H9 (cell line): Measurements from ENCODE around the gene RPS6KB2. TPM values are rescaled to one million over a fixed set of nuclear protein-coding genes. Genes with fewer than 3 reads are reported as not detected.
"Not testable (repeated sequence)": the region's sequence is repeated elsewhere in the genome, so short reads cannot be mapped to it uniquely, and the experiment has no call there.

Experiments used
- DNase-seq: peaks from one replicate; pipeline ENCODE4 v3.0.0-alpha.2; 2017
- H2AFZ ChIP-seq: one replicate; pipeline ENCODE4 v1.6.1; 2013; ENCODE audit warnings: mild to moderate bottlenecking, low read length, control low read depth, moderate library complexity
- H2AK5ac ChIP-seq: 2 replicates; pipeline ENCODE4 v1.6.1; 2013; ENCODE audit warnings: low read length, control low read depth, mixed read lengths; ENCODE audit not compliant: insufficient read length
- H2BK120ac ChIP-seq: one replicate; pipeline ENCODE4 v1.6.1; 2013; ENCODE audit warnings: low read depth, mild to moderate bottlenecking, low read length, control low read depth, inconsistent platforms; ENCODE audit not compliant: poor library complexity, severe bottlenecking
- H2BK12ac ChIP-seq: 2 replicates; pipeline ENCODE4 v1.6.1; 2013; ENCODE audit warnings: low read length, control low read depth, mixed read lengths, low read depth; ENCODE audit not compliant: insufficient read length
- H2BK15ac ChIP-seq: 2 replicates; pipeline ENCODE4 v1.6.1; 2013; ENCODE audit warnings: low read depth, low read length, control low read depth
- H2BK20ac ChIP-seq: one replicate; pipeline ENCODE4 v1.6.1; 2013; ENCODE audit warnings: low read depth, mild to moderate bottlenecking, low read length, control low read depth, inconsistent platforms; ENCODE audit not compliant: poor library complexity, severe bottlenecking
- H2BK5ac ChIP-seq: 2 replicates; pipeline ENCODE4 v1.6.1; 2013; ENCODE audit warnings: low read length, control low read depth, mixed read lengths; ENCODE audit not compliant: insufficient read length
- H3K14ac ChIP-seq: 2 replicates; pipeline ENCODE4 v1.6.1; 2013; ENCODE audit warnings: low read length, control low read depth; ENCODE audit not compliant: insufficient read depth
- H3K18ac ChIP-seq: 2 replicates; pipeline ENCODE4 v1.6.1; 2013; ENCODE audit warnings: low read depth, mild to moderate bottlenecking, mixed read lengths, low read length, control low read depth; ENCODE audit not compliant: insufficient read length
- H3K23ac ChIP-seq: 2 replicates; pipeline ENCODE4 v1.6.1; 2013; ENCODE audit warnings: low read length, control low read depth, mixed read lengths, low read depth; ENCODE audit not compliant: insufficient read length
- H3K23me2 ChIP-seq: 2 replicates; pipeline ENCODE4 v1.6.1; 2013; ENCODE audit warnings: low read depth, mild to moderate bottlenecking, mixed read lengths, low read length, control low read depth; ENCODE audit not compliant: insufficient read length, poor library complexity, severe bottlenecking
- H3K27ac ChIP-seq: 2 replicates; pipeline ENCODE4 v1.5.1; 2013; ENCODE audit warnings: low read length, control low read depth, mixed read lengths, low read depth; ENCODE audit not compliant: insufficient read length
- H3K27me3 ChIP-seq: 2 replicates; pipeline ENCODE4 v1.6.1; 2013; ENCODE audit warnings: low read length, control low read depth, inconsistent platforms; ENCODE audit not compliant: insufficient read depth
- H3K4ac ChIP-seq: 2 replicates; pipeline ENCODE4 v1.6.1; 2013; ENCODE audit warnings: low read depth, mild to moderate bottlenecking, control low read depth, inconsistent platforms, low read length, moderate library complexity
- H3K4me1 ChIP-seq: 2 replicates; pipeline ENCODE4 v1.6.1; 2013; ENCODE audit warnings: low read length, control low read depth, inconsistent platforms; ENCODE audit not compliant: insufficient read depth
- H3K4me2 ChIP-seq: 2 replicates; pipeline ENCODE4 v1.6.1; 2013; ENCODE audit warnings: low read length, control low read depth, mixed read lengths; ENCODE audit not compliant: insufficient read length, insufficient read depth
- H3K56ac ChIP-seq: 2 replicates; pipeline ENCODE4 v1.6.1; 2013; ENCODE audit warnings: low read depth, mild to moderate bottlenecking, mixed read lengths, low read length, control low read depth; ENCODE audit not compliant: insufficient read length
- H3K79me1 ChIP-seq: 2 replicates; pipeline ENCODE4 v1.6.1; 2013; ENCODE audit warnings: low read depth, mild to moderate bottlenecking, moderate library complexity, low read length, control low read depth, inconsistent platforms; ENCODE audit not compliant: insufficient read depth, poor library complexity, severe bottlenecking
- H3K79me2 ChIP-seq: 2 replicates; pipeline ENCODE4 v1.6.1; 2013; ENCODE audit warnings: low read length, control low read depth, inconsistent platforms; ENCODE audit not compliant: insufficient read depth
- H3K9ac ChIP-seq: 2 replicates; pipeline ENCODE4 v1.6.1; 2013; ENCODE audit warnings: low read length, control low read depth, mixed read lengths; ENCODE audit not compliant: insufficient read length; ENCODE audit errors: extremely low read depth
- H3K9me3 ChIP-seq: one replicate; pipeline ENCODE4 v1.6.1; 2013; ENCODE audit warnings: low read depth, low read length, inconsistent platforms; ENCODE audit not compliant: control insufficient read depth
- H3T11ph ChIP-seq: one replicate; pipeline ENCODE4 v1.6.1; 2013; ENCODE audit warnings: mild to moderate bottlenecking, low read length, control low read depth, inconsistent platforms
- H4K20me1 ChIP-seq: one replicate; pipeline ENCODE4 v1.6.1; 2013; ENCODE audit not compliant: control insufficient read depth, insufficient read length, insufficient read depth
- H4K5ac ChIP-seq: 2 replicates; pipeline ENCODE4 v1.6.1; 2013; ENCODE audit warnings: low read depth, mild to moderate bottlenecking, mixed read lengths, low read length, control low read depth; ENCODE audit not compliant: insufficient read length
- H4K8ac ChIP-seq: replicated peaks from 2 replicates; pipeline ENCODE4 v1.6.1; 2013; ENCODE audit warnings: low read length, control low read depth, mixed read lengths, low read depth; ENCODE audit not compliant: insufficient read length
- H4K91ac ChIP-seq: 2 replicates; pipeline ENCODE4 v1.6.1; 2013; ENCODE audit warnings: low read depth, mild to moderate bottlenecking, moderate library complexity, mixed read lengths, low read length, control low read depth; ENCODE audit not compliant: insufficient read length
- H3K27ac Mint-ChIP-seq, 3 experiments: 2 replicates in 2 of 3; 3 replicates in 1 of 3; pipeline ENCODE4 v1.8.0; 2020 to 2021; ENCODE audit warnings: mixed read lengths in 3 of 3, mild to moderate bottlenecking in 1 of 3, moderate library complexity in 1 of 3
- H3K27me3 Mint-ChIP-seq: 2 replicates; pipeline ENCODE4 v1.8.0; 2021; ENCODE audit warnings: low read depth, mild to moderate bottlenecking, moderate library complexity, mixed read lengths
- H3K36me3 Mint-ChIP-seq, 3 experiments: 2 replicates in 2 of 3; 3 replicates in 1 of 3; pipeline ENCODE4 v1.8.0; 2020 to 2021; ENCODE audit warnings: low read depth in 3 of 3, mixed read lengths in 3 of 3; ENCODE audit not compliant: insufficient read depth in 1 of 3
- H3K4me1 Mint-ChIP-seq, 2 experiments: 2 replicates each; pipeline ENCODE4 v1.8.0; 2020; ENCODE audit warnings: mixed read lengths in 2 of 2
- H3K4me3 Mint-ChIP-seq, 2 experiments: 2 replicates in 1 of 2; 3 replicates in 1 of 2; pipeline ENCODE4 v1.8.0; 2020 to 2021; ENCODE audit warnings: mild to moderate bottlenecking in 2 of 2, mixed read lengths in 2 of 2, moderate library complexity in 1 of 2
- H3K9me3 Mint-ChIP-seq, 2 experiments: 2 replicates in 1 of 2; 3 replicates in 1 of 2; pipeline ENCODE4 v1.8.0; 2020; ENCODE audit warnings: mild to moderate bottlenecking in 2 of 2, mixed read lengths in 2 of 2, moderate library complexity in 1 of 2
- WGBS: extraction: QIAGEN DNeasy Blood & Tissue Kit; methylation state at CpG from one replicate; pipeline ENCODE4 v1.1.7; 2013; ENCODE audit warnings: missing lambda C conversion rate, low lambda C conversion rate, mixed read lengths; ENCODE audit not compliant: insufficient read length; ENCODE audit errors: extremely low coverage; 5-methylcytosine and 5-hydroxymethylcytosine counted together
- total RNA-seq: library from RNA; stranded (reverse); gene quantifications from 2 replicates; pipeline ENCODE4 v1.2.1, GENCODE V29; 2021
- TF ChIP-seq, protein P1 (sequence below): fragments of 200-600 bp; sonication (generic); conservative IDR thresholded peaks from 3 replicates; pipeline ENCODE4 v1.8.0; 2021; ENCODE audit warnings: antibody characterized with exemption, mild to moderate bottlenecking

Gene RPS6KB2
- total RNA-seq, 1 experiment from 2014 or later = 51.7 TPM

DNA sequence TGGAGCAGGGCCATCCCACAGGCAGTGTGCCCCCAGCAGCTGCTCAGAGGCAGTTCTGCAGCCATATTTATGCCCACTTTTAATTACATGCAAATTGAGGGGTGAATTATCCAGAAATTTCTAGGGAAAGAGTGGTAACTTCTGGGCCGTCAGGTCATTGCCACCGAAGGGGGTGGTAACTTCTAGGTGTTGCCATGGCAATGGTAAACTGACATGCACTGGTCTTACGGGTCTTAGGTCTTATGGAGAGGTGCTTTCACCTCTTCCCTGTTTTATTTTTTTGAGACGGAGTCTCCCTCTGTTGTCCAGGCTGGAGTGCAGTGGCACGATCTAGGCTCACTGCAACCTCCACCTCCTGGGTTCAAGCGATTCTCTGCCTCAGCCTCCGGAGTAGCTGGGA lies 44.6 kb downstream of the RPS6KB2 start:
- Histone ChIP-seq H3K23ac (no peak overlapping the region), H2BK5ac (no peak overlapping the region), H3K27ac (no peak overlapping the region), H4K5ac (no peak overlapping the region), H3K9ac (no peak overlapping the region), H2BK15ac (no peak overlapping the region), H4K8ac (no peak overlapping the region), H2AFZ (no peak overlapping the region), H3K9me3 (no peaks in the 10 kb centered on the region), H3K79me1 (no peaks in the 10 kb centered on the region), H3K27me3 (peaks cover 3% of the 10 kb centered on the region; the same call in 1 of the 2 replicates), H4K20me1 (no peaks in the 10 kb centered on the region), H3K18ac (no peak overlapping the region), H3K4me1 (no peaks in the 10 kb centered on the region; the same call in 1 of the 2 replicates), H3K4me2 (no peak overlapping the region), H3K23me2 (peaks cover 5% of the 10 kb centered on the region), H3K56ac (no peak overlapping the region), H2BK120ac (no peak overlapping the region), H2BK12ac (no peak overlapping the region), H2AK5ac (no peak overlapping the region), H3K79me2 (no peaks in the 10 kb centered on the region), H2BK20ac (no peak overlapping the region), H3K4ac (no peak overlapping the region), H4K91ac (no peak overlapping the region), H3K14ac (no peak overlapping the region), H3T11ph (no peak overlapping the region)
- Mint-ChIP-seq H3K4me1 (peaks cover 9 to 10% of the 10 kb centered on the region in 2 experiments), H3K27me3 (peaks cover 19% of the 10 kb centered on the region), H3K27ac (no peak overlapping the region), H3K9me3 (peaks cover under 1 to 6% of the 10 kb centered on the region in 2 experiments; a peak in 2 of 5 replicates), H3K36me3 (no peaks in the 10 kb centered on the region; a peak in 1 of 7 replicates), H3K4me3 (no peak overlapping the region)
- no CpG with 5 or more reads among the region's 7 CpGs for WGBS
- TF ChIP-seq, protein P1, sequence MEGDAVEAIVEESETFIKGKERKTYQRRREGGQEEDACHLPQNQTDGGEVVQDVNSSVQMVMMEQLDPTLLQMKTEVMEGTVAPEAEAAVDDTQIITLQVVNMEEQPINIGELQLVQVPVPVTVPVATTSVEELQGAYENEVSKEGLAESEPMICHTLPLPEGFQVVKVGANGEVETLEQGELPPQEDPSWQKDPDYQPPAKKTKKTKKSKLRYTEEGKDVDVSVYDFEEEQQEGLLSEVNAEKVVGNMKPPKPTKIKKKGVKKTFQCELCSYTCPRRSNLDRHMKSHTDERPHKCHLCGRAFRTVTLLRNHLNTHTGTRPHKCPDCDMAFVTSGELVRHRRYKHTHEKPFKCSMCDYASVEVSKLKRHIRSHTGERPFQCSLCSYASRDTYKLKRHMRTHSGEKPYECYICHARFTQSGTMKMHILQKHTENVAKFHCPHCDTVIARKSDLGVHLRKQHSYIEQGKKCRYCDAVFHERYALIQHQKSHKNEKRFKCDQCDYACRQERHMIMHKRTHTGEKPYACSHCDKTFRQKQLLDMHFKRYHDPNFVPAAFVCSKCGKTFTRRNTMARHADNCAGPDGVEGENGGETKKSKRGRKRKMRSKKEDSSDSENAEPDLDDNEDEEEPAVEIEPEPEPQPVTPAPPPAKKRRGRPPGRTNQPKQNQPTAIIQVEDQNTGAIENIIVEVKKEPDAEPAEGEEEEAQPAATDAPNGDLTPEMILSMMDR = no peak
- no peak for DNase-seq

DNA sequence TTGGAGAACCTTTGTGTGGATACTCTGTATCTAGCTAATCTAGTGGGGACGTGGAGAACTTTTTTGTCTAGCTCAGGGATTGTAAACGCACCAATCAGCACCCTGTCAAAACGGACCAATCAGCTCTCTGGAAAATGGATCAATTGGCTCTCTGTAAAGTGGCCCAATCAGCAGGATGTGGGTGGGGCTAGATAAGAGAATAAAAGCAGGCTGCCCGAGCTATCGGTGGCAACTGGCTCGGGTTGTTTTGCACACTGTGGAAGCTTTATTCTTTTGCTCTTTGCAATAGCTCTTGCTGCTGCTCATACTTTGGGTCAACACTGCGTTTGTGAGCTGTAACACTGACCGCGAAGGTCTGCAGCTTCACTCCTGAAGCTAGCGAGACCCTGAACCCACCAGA lies 48.4 kb downstream of the RPS6KB2 start:
- H4K91ac ChIP-seq, H3K27ac Mint-ChIP-seq, H3K36me3 Mint-ChIP-seq, H4K5ac ChIP-seq, H3K27ac ChIP-seq, H3K9me3 Mint-ChIP-seq, H3K4me1 Mint-ChIP-seq, H2BK20ac ChIP-seq, H2BK12ac ChIP-seq, H3K23me2 ChIP-seq, H3K4me1 ChIP-seq, H3K27me3 ChIP-seq, H4K8ac ChIP-seq, H3K14ac ChIP-seq, H3K79me1 ChIP-seq, H2AK5ac ChIP-seq, H2BK120ac ChIP-seq, H3K79me2 ChIP-seq, DNase-seq, H3K18ac ChIP-seq, H3K4ac ChIP-seq, H3K9me3 ChIP-seq, H3T11ph ChIP-seq, H2BK15ac ChIP-seq, H4K20me1 ChIP-seq, H2AFZ ChIP-seq, H3K56ac ChIP-seq, H3K4me3 Mint-ChIP-seq, H2BK5ac ChIP-seq, H3K23ac ChIP-seq, H3K4me2 ChIP-seq, H3K9ac ChIP-seq: not testable (repeated sequence)
- WGBS = no CpG with 5 or more reads among the region's 10 CpGs
- peaks cover 20% of the 10 kb centered on the region for H3K27me3 Mint-ChIP-seq
